ENCODE results near the gene FAM76B.

DNA sequence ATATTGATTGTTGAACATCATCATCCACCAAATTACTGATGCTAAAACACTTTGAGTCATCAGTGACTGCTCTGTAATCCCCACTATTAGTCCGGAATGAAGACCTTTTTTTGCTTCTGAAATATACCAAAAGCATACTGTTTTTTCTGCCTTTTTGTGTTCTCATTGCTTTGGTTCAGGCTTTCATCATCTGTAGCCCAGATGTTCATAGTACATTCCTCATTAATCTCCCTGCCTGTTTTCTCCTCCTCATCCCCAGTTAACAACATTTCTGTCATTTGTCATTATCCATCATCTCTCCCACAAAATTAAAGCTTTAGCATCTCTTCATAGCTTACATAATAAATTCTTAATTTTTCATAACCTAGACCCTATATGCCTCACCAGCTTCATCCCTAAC, 10.0 kb upstream of the FAM76B start:
- TF ChIP-seq POLR2A (IDR thresholded peaks at IDR 0.05): no peak
- TF ChIP-seq, protein P1, sequence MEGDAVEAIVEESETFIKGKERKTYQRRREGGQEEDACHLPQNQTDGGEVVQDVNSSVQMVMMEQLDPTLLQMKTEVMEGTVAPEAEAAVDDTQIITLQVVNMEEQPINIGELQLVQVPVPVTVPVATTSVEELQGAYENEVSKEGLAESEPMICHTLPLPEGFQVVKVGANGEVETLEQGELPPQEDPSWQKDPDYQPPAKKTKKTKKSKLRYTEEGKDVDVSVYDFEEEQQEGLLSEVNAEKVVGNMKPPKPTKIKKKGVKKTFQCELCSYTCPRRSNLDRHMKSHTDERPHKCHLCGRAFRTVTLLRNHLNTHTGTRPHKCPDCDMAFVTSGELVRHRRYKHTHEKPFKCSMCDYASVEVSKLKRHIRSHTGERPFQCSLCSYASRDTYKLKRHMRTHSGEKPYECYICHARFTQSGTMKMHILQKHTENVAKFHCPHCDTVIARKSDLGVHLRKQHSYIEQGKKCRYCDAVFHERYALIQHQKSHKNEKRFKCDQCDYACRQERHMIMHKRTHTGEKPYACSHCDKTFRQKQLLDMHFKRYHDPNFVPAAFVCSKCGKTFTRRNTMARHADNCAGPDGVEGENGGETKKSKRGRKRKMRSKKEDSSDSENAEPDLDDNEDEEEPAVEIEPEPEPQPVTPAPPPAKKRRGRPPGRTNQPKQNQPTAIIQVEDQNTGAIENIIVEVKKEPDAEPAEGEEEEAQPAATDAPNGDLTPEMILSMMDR (IDR thresholded peaks at IDR 0.05): no peak
